HG02884 (cell line): ENCODE results near the gene CD2BP2.
A peak's percentile ranks its signal among the peaks of the same experiment; 100 is the strongest.

Experiments
- ATAC-seq: cut with Tn5 transposase; IDR thresholded peaks from one replicate; pipeline ENCODE4 v1.9.1; 2021; ENCODE audit warnings: mild to moderate bottlenecking, moderate library complexity; ENCODE audit not compliant: unreplicated experiment

CD2BP2 gene

DNA sequence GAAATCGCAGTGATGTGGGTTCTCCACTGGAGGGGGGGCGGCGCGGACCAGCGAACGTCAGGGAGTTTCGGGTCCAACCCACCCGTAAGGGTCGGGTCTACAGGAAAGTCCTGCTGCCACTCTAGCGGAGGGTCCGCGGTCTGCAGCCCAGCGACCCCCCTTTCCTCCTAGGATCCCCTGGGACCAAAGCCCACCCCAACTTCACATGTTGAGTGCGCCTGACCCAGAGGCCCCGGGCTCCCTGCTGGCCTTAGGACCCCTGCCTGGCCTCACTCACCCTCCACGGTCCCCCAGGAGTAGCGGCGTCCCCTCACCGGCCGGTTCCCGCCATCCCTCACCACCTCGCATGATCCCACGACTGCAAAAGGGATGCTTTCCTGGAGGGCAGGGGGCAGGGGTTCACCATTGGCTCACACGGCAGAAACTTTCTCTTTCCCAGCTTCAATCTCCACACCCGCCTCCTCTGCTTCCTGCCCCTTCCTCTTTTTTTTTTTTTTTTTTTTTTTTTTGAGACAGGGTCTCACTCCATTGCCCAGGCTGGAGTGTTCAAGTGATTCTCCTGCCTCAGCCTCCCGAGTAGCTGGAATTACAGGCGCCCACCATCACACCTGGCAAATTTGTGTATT lies 24.2 kb upstream of the CD2BP2 start:
- ATAC-seq: no peak

DNA sequence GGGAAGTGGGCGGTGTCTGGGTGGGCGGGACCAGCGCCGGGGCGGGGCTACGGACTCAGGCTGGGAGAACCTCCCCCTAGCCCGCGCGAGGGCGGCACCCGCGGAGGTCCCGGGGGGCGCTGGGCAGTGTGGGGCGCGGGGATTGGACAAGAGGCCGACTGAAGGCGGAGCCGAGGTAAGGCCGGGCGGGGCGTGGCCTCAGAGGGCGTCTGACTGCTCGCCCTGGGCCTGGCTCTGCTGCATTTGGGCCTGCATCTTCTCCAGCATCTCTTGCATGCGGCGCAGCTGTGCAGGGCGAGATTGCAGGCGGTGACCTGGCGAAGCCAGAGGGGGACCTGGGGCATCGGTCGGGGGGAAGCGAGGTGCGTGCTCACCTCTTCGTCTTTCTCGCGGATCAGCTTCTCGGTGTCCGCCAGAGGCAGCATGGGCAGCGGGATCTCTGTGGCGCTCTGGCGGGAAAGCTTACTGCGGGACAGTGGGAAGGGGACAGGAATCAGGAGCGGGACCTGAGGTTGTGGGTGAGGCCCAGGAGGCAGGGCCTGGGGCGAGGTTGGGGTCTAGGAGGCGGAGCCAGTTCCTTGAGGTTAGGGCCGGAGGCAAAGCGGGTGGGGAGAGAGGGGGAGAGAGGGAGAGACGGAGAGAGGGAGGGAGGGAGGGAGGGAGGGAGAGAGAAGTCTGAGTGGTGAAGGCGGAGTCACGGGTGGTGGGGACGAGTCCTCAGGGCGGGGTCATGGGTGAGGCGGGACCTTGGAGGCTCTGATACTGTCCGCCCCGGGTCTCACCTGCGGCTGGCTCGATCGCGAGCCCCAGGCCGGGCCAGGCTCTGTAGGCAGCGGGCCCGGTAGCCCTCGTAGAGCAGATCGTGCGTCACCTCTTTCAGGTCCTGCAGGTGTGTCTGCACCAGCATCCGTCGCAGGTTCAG lies 23.4 kb upstream of the CD2BP2 start:
- peak; percentile 75 for ATAC-seq

DNA sequence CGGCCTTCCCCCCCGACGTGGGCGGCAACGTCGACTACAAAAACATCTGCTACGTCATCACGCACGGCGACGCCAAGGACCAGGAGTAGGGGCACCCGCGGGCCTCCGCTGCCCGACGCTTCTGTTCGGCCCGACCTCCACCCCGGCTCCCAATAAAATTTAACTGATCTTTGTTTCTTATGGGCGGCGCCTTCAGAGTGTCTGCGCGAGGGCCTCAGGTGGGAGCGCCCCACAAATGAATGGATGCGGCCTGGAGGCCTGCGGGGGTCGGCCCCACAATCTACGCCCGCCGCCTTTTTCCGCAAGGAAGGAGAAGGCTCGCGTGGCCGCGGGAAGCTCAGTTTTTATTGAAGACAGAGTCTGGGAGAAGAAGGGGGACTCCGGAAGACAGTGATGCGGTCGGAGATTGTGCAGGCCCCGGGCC lies 22.7 kb upstream of the CD2BP2 start:
- no peak for ATAC-seq

DNA sequence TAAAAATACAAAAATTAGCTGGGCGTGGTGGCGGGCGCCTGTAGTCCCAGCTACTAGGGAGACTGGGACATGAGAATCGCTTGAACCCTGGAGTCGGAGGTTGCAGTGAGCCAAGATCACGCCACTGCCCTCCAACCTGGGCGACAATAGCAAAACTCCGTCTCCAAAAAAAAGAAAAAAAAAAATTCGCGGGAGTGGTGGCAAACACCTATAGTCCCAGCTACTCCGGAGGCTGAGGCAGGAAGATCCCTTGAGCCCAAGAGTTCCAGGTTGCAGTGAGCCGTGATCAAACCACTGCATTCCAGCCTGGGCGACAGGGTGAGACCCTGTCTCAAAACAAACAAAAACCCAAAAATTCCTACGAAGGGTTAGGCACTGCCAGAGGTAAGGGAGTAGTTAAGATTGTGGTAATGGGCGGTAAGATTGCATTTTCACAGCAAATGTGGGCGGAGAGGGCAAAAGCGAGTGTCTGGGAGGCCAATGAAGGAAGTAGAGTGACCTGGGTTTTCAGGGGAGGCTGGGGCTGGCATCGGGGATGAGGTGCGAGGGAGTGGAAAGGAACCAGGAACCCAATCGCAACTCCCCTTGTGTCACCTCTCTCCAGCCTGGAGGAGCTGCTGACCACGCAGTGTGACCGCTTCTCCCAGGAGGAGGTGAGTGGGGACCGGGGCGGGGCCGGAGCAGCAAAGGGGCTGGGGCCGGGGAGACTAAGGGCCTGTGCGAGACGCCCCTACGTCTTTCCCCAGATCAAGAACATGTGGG lies 22.1 kb upstream of the CD2BP2 start:
- no peak for ATAC-seq

DNA sequence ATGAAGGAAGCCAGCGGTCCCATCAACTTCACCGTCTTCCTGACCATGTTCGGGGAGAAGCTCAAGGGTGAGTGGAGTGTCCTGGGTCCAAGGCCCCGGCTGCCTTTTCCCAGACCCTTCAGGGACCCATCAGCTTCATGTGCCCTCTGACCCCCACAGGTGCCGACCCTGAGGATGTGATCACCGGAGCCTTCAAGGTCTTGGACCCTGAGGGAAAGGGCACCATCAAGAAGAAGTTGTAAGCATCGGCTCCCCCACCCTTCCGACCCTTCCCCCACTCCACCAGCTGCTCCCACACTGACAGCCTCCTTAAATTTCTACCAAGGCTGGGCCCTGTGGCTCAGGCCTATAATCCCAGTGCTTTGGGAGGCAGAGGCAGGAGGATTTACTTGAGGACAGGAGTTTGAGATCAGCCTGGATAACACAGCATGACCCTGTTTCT lies 21.4 kb upstream of the CD2BP2 start:
- no peak for ATAC-seq

DNA sequence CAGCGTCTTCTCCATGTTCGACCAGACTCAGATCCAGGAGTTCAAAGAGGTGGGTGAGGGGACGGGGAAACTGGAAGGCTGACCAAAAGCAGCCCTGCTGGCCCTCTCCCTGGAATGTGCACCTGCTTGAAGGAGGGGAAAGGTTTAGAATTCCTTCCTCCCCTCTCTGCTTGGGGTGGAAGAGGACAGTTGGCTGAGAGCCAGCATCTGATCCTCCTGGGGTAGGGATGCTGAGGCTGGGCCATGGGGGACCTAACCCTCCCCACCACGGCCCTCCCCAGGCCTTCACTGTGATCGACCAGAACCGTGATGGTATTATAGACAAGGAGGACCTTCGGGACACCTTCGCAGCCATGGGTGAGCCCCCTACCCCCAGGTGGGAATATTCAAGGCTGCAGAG lies 20.8 kb upstream of the CD2BP2 start:
- no peak for ATAC-seq

DNA sequence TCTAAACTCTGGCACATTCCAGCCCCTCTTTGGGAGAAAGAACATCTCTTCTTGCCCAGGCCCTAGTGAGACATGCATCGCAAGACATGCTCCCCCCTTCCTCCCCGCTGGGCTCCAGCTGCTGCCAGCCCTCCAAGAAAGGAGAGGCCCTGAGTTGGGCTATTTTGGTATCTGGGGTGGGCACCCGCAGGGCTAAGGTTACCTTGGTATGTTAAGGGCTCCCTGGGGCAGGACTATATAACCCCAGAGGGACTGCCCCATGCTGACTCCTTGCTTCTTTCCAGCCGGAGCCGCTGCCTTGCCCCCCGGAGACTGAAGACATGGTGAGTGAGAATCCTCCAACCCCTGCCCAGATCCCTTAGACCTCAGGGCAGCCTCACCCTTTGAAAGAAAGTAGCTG lies 19.4 kb upstream of the CD2BP2 start, which contains the start of gene MYL11:
TSS of gene MYL11 (plus strand) at position 265 of the 400 bp plus-strand sequence. CDS start at position 321, 56 bp downstream.
- ATAC-seq: no peak

DNA sequence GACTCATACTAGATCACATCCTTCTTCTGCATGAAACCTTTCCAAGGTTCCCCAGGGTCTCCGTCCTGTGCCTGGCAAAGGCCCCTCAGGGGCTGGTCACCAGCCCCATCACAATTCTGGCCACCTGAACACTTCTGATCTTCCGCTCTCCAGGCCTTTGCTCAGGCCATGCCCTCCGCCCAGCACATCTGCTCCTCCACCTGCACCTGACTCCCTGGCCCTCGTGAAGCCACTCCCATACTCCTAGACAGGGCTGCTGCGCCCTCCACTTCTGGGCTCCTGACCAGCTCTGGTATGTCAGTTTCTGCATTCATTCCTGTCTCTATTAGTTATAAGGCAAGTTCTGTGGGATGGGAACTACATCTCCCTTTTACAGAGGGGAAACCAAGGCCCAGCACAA lies 17.6 kb upstream of the CD2BP2 start:
- ATAC-seq: no peak

DNA sequence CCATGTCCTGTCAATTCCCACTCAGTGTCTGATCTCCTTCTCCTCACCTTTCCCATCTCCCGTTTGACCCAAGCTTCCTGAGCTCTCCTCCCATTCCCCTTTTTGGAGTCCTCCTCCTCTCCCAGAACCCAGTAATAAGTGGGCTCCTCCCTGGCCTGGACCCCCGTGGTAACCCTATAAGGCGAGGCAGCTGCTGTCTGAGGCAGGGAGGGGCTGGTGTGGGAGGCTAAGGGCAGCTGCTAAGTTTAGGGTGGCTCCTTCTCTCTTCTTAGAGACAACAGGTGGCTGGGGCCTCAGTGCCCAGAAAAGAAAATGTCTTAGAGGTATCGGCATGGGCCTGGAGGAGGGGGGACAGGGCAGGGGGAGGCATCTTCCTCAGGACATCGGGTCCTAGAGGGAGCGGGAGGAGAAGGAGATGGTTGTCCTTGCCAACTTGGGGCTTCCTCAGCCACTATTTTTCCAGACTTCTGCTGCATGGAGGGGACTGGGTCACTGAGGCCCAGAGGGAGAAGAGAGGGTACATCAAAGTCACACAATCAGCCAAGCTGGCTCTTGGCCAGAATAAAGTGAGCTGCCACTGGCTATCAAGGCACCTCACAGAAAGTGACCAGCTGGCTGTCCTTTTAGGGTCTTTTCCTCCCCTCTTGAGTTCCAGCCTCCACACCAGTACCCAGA lies 17.1 kb upstream of the CD2BP2 start:
- no peak for ATAC-seq

DNA sequence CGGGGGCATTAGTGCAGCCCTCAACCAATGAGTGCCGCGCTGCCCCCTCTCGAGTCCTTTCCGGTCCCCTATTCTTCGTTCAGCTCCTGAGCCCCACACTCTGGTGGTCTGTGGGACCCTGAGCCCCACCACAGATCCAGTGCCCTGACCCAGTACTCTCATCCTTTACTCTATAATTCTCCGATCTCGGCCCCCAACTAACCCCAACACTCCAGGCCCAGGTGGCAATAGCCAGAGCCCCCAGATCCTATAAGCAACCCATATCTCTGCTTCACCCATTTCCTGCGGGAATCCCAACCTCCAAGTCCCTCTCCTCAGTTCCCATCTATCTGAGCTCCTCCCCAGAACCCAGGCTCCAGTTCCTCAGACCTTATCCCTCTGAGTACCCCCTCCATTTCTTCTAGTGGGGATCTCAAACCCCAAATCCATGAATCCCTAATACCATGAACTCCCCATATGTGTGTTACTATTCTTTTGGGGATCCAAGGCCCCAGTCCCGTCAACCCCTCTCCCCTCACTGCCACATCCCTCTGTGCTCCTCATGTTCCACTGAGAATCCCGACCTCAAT lies 16.2 kb upstream of the CD2BP2 start:
- no peak for ATAC-seq

DNA sequence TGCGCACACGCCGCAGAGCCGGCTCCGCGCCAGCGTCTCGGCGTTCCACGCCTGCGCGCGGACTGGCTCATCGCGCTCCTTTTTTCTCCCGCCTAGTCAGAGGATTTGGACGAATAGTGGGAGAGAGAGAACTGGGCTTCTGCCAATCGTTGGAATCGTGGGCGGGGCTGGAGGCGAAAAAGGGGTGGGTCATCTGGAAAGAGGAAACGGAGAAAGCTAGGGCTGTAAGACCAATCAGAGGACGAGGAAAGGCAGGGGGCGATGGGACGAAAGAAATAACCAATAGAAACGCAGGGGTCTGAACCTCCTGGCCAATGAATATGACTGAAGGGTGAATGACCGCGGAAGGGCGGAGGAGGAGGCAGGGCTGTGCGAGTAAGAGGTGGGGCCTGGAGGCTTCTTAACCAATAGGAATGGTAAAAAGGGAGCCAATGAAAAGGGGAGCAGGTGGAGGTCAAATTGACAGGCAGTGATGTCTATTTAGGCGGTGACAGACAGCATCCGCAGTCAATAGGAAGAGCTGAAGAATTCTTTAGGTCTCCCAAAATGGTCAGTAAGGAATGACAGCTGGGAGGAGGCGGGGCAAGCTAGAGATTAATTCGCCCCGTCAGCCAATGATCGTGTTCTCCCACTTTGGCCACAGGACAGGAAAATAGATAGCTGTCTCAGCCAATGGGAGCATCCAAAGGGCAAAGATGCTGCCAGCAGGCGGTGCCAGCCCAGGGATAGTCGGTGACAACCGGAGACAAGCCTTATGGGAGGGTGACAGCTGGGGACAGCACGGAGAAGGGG lies 15.5 kb upstream of the CD2BP2 start, which contains the start of gene TBC1D10B:
TSS of gene TBC1D10B (minus strand) at position 39 of the 792 bp plus-strand sequence. CDS start 311 bp downstream, outside the sequence.
- ATAC-seq: peak; percentile 85

DNA sequence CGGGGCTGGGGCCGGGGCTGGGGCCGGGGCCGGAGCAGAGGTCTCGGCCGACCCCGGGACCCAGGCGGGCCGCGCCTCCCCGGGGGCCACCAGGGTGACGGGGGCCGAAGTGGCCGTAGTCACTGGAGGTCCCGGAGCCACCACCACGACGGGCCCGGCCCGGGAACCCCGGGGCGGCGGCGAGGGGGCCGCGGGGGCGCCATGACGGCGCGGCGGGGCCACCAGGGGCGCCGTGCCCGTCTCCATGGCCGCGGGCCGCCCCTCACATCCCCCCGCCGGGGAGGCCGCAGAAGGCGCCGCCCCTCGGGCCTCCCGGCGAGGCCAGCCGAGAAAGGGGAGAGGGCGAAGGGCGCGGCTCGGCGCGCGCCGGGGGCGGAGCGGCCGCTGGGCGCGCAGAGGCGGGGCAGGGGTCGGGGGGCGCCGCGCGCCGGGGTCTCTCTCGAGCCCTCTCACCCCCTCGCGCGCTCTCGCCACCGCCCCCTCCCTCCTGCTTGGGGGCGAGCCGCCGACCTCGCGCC lies 14.9 kb upstream of the CD2BP2 start:
- ATAC-seq: peak; percentile 4

DNA sequence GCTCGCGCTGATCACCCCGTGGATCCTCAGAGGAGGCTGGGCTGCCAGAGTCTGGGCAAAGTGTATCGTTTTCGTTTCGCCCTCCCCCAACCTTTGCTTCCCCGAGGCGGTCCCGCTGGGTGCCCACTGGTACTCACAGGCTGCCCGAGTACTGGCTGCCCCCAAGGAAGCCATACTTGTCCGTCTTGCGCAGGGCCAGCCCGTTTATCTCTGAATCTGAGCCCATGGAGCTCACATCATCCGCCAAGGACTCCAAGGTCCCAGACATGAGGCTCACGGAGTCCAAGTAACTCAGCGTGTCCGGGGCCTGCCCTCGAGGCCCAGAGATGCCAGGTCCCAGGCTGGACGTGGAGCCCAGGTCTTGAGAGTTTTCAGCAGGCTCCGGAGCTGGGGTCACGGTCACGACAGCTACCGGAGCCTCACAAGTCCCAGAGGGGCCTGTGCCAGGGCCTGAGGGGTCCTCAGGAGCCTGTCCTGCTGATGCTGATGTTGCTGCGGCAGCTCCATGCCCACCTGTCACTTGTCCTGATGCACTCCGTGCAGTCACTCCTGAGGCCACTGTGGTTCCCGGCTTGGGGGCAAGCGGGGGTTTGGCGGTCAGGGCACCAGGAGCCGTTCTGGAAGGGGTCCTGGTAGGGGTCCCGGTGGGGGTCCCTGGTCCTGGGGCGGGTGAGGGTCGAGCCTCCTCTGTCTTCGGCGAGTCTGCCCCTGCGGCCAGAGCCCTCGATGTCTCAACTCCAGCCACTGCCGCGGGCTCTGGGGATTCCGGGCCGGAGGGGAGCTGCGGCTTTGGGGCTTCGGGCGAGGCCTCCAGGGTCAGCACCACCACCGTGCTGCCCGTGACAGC lies 14.2 kb upstream of the CD2BP2 start:
- no peak for ATAC-seq

DNA sequence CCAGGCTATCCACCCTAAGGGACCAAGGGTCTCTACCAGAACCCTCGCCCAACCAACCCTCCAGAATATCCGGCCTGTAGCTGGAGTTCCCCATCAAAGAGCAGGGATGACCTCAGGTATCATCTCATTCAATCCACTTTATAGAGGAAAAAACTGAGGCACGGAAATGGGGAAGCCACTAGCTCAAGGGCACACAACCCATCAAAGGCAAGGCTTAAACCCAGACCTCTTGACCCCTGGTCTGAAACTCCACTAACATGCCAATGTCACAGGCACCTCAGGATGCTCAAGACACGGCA lies 13.6 kb upstream of the CD2BP2 start:
- no peak for ATAC-seq

DNA sequence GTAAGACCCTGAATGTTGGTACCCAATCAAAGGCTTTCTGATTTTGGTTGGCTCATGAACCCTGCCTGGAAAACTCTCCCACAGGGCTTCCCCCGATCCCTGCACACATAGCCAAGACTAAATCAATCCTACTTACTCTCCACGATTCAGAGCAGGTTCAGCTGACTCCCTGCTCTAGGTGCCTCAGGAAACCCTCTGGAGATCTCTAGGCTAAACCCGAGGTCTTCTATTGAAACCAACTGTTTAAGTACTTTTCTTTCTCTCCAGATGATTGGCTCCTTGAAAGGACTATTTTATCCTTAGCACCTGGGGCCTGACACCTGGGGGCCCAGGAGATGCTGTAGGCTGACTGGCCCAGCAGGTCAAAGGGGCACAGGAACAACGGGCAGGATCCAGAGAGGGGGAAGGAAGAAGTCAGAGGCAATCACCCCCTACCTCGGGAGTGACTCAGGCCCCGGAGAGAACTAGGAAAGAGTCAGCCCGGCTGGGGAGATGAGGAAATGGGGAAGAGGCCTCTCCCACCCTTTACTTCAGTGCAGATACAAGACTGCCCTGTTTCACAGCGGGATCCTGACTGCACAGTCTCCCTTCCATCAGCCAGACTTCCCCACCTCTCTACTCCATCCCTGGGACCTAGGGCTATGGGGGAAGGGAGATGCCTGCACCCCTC lies 13.1 kb upstream of the CD2BP2 start:
- ATAC-seq: no peak

DNA sequence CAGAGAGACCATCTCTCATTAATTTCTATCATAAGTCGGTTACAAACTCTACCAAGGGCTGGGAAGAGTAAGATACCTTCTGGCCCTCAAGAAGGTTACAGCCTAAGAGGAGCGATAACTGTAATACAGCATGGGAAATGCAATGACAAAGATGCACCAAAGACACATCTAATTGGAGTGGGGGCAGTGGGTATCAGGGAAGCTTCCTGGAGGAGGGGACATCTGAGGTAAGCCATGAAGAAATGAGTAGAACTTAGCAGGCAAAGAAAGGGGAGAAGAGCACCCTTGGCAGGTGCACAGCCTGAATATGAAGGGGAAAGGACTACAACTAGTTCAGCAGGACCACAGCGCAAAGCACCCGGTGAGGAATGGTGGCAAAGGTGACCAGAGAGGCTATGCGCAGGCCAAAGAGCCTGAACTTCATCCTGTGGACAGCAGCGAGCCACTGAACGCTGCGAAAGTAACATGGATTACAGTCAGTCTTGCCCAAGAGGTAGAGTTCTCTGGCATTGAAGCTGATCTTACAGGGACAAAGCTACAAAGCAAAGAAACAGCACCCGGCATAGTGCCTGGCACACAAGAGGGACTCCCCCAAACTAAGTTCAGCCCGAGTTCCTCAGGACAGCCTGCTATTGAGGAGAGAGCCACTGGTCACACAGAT lies 12.4 kb upstream of the CD2BP2 start:
- ATAC-seq: no peak

DNA sequence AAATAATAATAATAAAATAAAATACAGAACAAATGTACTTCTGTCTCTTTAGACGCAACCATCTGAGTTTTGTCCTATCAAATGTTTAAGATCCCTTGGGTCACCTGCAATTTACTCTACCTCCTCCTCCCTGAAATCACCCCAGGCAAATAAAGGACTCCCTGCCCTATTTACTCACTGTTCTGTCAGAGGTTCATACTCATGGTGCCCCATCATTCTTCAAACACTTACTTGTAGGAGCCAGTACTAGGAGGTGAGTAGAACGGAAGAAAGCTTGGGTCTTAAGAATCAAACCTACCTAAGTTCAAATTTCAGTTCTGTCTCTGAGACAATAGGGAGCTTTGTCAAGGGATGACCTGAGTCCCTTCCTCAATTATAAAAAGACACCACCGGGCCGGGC lies 11.4 kb upstream of the CD2BP2 start:
- ATAC-seq: no peak

DNA sequence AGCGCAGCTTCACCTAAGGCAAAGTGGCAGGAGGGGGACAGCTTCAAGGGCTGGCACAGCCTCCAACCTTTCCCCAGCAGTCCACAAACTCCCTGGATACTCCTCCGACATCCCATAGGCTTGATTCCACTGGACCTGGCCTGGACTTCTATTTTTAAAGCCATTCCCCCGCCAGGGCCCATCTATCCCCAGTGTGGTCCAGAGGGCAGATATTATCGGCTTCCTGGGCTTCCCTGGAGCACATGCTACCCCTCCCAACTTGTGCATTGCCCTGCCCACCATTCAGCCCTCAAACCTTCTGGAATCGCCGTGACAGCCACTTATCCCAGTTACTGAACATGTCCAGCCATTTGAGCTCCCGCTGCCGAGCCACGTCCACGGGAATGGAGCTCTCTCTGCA lies 10.1 kb upstream of the CD2BP2 start:
- no peak for ATAC-seq
